Ascending aorta (tissue), 2 donors: Measurements from ENCODE around the gene COL12A1. TPM values are rescaled to one million over a fixed set of nuclear protein-coding genes. Genes with fewer than 3 reads are reported as not detected.

Experiments used
- DNase-seq, 2 donors: peaks; one replicate each; pipeline ENCODE4 v3.0.0-alpha.2; 2019; ENCODE audit warnings: low spot score in 2 of 2
- H3K27ac ChIP-seq, 2 donors: fragments of 200-600 bp; sonication (generic); one replicate each; pipeline ENCODE4 v1.5.1; 2016 to 2017; ENCODE audit warnings: mild to moderate bottlenecking in 1 of 2
- H3K27me3 ChIP-seq: fragments of 200-600 bp; sonication (generic); one replicate; pipeline ENCODE4 v1.5.1; 2017
- H3K36me3 ChIP-seq, 2 donors: fragments of 200-600 bp; sonication (generic); one replicate each; pipeline ENCODE4 v1.5.1; 2016
- H3K4me1 ChIP-seq, 2 donors: fragments of 200-600 bp; sonication (generic); one replicate each; pipeline ENCODE4 v1.5.1; 2016 to 2017; ENCODE audit warnings: mild to moderate bottlenecking in 1 of 2
- H3K4me3 ChIP-seq, 2 donors: fragments of 200-600 bp; sonication (generic); one replicate each; pipeline ENCODE4 v1.5.1; 2016 to 2017; ENCODE audit warnings: mild to moderate bottlenecking in 1 of 2
- H3K9me3 ChIP-seq, 2 donors: fragments of 200-600 bp; sonication (generic); one replicate each; pipeline ENCODE4 v1.5.1; 2016
- intact Hi-C: fragments of 100-400 bp; cut with DNase I; formaldehyde crosslinking; loops from one replicate; pipeline ENCODE4 v1.15.1; 2023
- total RNA-seq: library from RNA; depleted of rRNA; stranded (reverse); fragments of >200 nt; gene quantifications from one replicate; pipeline ENCODE4 v1.1.0, GENCODE V29; 2016
- TF ChIP-seq, protein P1 (sequence below), 3 experiments: fragments of 200-600 bp in 2 of 3; fragments of 450-650 bp in 1 of 3; sonication (generic) in 2 of 3; IDR thresholded peaks; one replicate each; pipeline ENCODE4 v1.5.1; 2016 to 2019; ENCODE audit warnings: antibody characterized with exemption in 3 of 3, mild to moderate bottlenecking in 1 of 3, moderate library complexity in 1 of 3

COL12A1 gene
- total RNA-seq, result 140 TPM

DNA sequence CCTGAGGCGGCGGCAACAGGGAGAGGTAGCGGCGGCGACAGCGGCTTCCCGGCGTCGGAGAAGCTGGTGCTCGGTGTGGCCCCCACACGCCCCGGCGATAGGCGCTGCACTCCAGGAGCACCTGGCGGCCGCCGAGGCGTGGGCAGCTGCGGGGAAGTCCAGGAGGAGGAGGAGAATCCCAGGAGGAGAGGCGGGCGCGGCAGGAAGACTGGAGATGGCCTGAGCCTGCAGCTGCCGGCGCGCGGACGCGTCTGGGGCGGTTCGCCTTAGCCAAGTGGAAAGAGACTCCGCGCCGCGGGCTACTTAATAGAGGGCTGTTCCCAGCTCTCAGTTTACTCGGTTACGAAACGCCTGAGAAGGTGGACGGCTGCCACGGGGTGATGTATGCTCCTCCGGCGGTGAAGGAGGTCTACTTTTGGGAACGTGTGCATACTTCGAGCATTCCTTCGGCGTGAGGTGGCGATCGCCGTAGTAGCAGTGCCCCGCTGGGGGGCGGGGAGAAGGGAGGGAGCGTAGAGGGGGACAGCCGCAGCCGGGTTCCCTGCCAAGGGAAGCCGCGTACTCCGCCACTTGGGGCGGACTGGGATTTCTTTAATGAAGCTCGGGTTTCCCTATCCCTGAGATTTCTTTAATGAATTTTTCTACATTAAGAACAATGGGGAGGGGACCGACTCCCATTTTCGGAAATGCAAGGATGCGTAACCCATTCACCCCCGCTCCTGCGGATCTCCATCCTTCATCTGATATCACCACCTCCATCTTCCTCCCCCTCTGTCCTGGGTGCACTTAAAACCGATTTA is at the start of gene COL12A1:
Gene COL12A1, minus strand, starts transcription at position 278 of the 800 bp plus-strand sequence. CDS start 3,261 bp downstream, outside the sequence.
- no peaks in the 10 kb centered on the region for H3K36me3 ChIP-seq
- H3K27ac ChIP-seq, result peak within 1 kb of the TSS; percentile 87
- TF ChIP-seq, protein P1, sequence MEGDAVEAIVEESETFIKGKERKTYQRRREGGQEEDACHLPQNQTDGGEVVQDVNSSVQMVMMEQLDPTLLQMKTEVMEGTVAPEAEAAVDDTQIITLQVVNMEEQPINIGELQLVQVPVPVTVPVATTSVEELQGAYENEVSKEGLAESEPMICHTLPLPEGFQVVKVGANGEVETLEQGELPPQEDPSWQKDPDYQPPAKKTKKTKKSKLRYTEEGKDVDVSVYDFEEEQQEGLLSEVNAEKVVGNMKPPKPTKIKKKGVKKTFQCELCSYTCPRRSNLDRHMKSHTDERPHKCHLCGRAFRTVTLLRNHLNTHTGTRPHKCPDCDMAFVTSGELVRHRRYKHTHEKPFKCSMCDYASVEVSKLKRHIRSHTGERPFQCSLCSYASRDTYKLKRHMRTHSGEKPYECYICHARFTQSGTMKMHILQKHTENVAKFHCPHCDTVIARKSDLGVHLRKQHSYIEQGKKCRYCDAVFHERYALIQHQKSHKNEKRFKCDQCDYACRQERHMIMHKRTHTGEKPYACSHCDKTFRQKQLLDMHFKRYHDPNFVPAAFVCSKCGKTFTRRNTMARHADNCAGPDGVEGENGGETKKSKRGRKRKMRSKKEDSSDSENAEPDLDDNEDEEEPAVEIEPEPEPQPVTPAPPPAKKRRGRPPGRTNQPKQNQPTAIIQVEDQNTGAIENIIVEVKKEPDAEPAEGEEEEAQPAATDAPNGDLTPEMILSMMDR (IDR thresholded peaks at IDR 0.05), result peak in 2 of 3 experiments; percentile 8 to 9
- peak; percentile 79 to 98 for DNase-seq
- H3K4me1 ChIP-seq, result peaks cover 7 to 23% of the 10 kb centered on the region in 2 donors
- H3K9me3 ChIP-seq, result no peaks in the 10 kb centered on the region
- intact Hi-C loops, result loop anchor here (5.0 to 10.0 kb wide), 8 partner anchors 274 to 1681 kb away; partner anchors contain the start of genes EEF1A1 and SLC17A5
- H3K27me3 ChIP-seq, result no peaks in the 10 kb centered on the region
- H3K4me3 ChIP-seq, result peak within 1 kb of the TSS; percentile 51 to 82

DNA sequence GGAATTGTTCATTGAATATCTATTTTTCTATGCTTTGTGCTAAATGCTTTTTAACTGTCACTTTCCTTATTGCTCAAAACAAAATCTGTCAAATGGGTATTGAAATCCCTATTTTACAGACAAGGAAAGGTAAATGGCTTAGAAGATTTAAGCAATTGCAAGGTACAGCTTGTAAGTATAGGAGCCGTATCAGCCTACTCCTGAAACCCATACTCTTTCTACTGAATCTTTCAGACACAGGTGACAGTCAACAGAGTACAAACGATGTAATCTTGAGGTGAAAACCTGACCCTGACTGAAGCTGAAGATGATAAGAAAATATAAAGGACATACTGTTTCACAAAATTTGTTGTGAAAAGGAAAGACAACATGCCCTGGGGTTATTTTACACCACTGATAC is 44.7 kb upstream of the COL12A1 start:
- Histone ChIP-seq H3K4me1 (no peaks in the 10 kb centered on the region), H3K36me3 (peaks cover 6 to 19% of the 10 kb centered on the region in 2 donors), H3K4me3 (no peak overlapping the region), H3K27me3 (no peaks in the 10 kb centered on the region), H3K27ac (no peak overlapping the region), H3K9me3 (no peaks in the 10 kb centered on the region)
- DNase-seq, result no peak
- intact Hi-C loops, result no loop called here
- TF ChIP-seq, protein P1 (IDR thresholded peaks at IDR 0.05), result no peak

DNA sequence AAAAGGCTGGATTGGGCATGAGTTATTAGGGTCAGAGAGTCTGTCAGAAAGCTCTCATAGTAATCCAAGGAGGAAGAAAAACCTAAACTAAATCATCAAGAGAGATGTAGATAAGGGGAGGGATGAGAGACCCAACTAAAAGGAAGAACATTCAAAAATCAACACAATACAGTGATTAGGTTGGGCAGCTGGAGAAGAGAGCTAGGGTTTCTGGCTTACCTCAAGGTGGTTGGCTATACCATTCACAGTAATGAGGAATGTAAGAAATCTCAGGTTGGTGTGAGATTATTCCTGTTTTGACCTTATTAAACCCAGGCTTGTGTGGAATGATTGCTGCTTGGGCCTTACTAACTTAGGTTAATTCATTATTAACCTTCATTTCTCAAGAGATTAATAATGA is 44.0 kb upstream of the COL12A1 start:
- TF ChIP-seq, protein P1 (IDR thresholded peaks at IDR 0.05), result no peak
- no peak for DNase-seq
- H3K4me3 ChIP-seq, result no peak overlapping the region
- peaks cover 0 to under 1% of the 10 kb centered on the region in 2 donors for H3K4me1 ChIP-seq
- no peaks in the 10 kb centered on the region for H3K9me3 ChIP-seq
- H3K36me3 ChIP-seq, result peaks cover 6 to 13% of the 10 kb centered on the region in 2 donors
- H3K27me3 ChIP-seq, result no peaks in the 10 kb centered on the region
- intact Hi-C loops, result no loop called here
- no peak overlapping the region for H3K27ac ChIP-seq

DNA sequence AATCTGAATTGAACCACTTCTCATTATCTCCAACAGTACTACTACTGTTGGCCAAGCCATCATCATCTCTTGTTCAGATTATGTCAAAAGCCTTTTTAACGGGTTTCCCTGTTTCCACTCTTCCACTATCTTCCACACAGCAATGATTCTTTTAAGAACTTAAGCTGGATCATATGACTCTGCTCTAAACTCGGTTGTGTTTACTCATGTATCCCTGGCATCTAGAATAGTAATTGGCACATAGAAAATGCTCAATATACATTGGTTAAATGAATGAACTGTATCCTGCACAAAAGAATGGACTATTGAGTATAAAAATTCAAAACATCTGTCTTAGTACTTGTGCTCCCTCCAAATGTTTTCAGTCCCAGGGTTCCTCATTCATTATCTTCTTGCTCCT is 40.5 kb upstream of the COL12A1 start:
- no peak for DNase-seq
- Histone ChIP-seq H3K4me1 (peaks cover 0 to 12% of the 10 kb centered on the region in 2 donors), H3K27ac (no peak overlapping the region), H3K4me3 (no peak overlapping the region), H3K9me3 (no peaks in the 10 kb centered on the region), H3K36me3 (no peaks in the 10 kb centered on the region), H3K27me3 (no peaks in the 10 kb centered on the region)
- TF ChIP-seq, protein P1 (IDR thresholded peaks at IDR 0.05), result no peak
- intact Hi-C loops, result no loop called here

DNA sequence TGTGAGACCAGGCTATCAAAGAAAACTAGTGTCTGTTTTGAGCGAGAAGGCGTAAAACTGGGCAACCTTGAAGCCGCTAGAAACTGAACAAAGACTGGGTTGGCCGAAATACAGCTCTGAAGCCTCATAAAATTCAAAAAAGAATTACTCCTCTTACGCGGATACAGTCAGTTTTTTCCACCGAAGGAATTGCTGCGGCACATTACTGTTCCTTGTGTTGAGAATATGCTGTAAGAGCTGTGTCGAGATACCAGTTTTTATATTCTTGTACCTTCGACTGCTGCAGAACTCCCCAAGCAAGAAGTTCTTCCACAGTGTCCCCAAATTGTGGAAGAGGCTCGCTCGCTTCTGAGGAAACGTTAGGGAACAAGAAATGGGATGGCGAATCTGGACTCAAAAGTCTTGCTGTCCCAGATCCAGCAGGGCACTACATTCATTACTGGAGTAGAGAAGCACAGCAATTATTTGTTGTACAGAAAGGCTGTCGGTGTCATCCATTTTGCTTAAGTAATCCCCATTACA is 38.3 kb upstream of the COL12A1 start:
- peaks cover 10 to 11% of the 10 kb centered on the region in 2 donors for H3K36me3 ChIP-seq
- peak overlapping the region; percentile 81 for H3K4me3 ChIP-seq
- no peaks in the 10 kb centered on the region for H3K27me3 ChIP-seq
- no peak for DNase-seq
- peak overlapping the region; percentile 85 to 87 for H3K27ac ChIP-seq
- no peaks in the 10 kb centered on the region for H3K9me3 ChIP-seq
- H3K4me1 ChIP-seq, result peaks cover 0 to 12% of the 10 kb centered on the region in 2 donors
- intact Hi-C loops, result no loop called here
- TF ChIP-seq, protein P1 (IDR thresholded peaks at IDR 0.05), result no peak
